Sigmoid colon (tissue), 4 donors: ENCODE data around the gene OLFM2.

Source experiments
- CTCF ChIP-seq, 4 experiments: fragments of 450-650 bp in 3 of 4; fragments of 200-600 bp in 1 of 4; IDR thresholded peaks; one replicate each; pipeline ENCODE4 v1.5.1; 2016 to 2019; ENCODE audit warnings: antibody characterized with exemption in 4 of 4, mild to moderate bottlenecking in 3 of 4, moderate library complexity in 2 of 4
- EP300 ChIP-seq, 4 donors: sonication (generic); formaldehyde crosslinking; IDR thresholded peaks; one replicate each; pipeline ENCODE4 v1.6.1; 2017; ENCODE audit warnings: antibody characterized with exemption in 4 of 4

- TF ChIP-seq EP300 (IDR thresholded peaks at IDR 0.05) (no peak), CTCF (IDR thresholded peaks at IDR 0.05) (no peak)
These were observed 79.1 kb downstream of the OLFM2 start for GRCh38 chr19:9857076-9857721.
